Cardiac muscle cell (in vitro differentiated cells and primary cell): ENCODE results near the gene GHR. TPM values are rescaled to one million over a fixed set of nuclear protein-coding genes. Genes with fewer than 3 reads are reported as not detected.

ENCODE experiments used
- DNase-seq, 2 donors: peaks; one replicate each; pipeline versions ENCODE4 v3.0.0 to v3.0.0-alpha.2; 2010 to 2017; ENCODE audit warnings: low read depth in 1 of 2, low spot score in 1 of 2
- H3K27ac ChIP-seq: fragments of 200-600 bp; sonication (generic); 2 replicates; pipeline ENCODE4 v1.5.1; 2016
- H3K27me3 ChIP-seq: fragments of 200-600 bp; sonication (generic); 2 replicates; pipeline ENCODE4 v1.6.0; 2016; ENCODE audit warnings: control low read depth
- H3K36me3 ChIP-seq: fragments of 200-600 bp; sonication (generic); 2 replicates; pipeline ENCODE4 v1.5.1; 2016; ENCODE audit warnings: control low read depth
- H3K4me1 ChIP-seq: fragments of 200-600 bp; sonication (generic); 2 replicates; pipeline ENCODE4 v1.8.1; 2017; ENCODE audit warnings: low read depth, mild to moderate bottlenecking, mixed run types
- H3K4me3 ChIP-seq: fragments of 200-600 bp; sonication (generic); 2 replicates; pipeline ENCODE4 v1.5.1; 2016; ENCODE audit warnings: mild to moderate bottlenecking
- H3K9me3 ChIP-seq: fragments of 200-600 bp; sonication (generic); 2 replicates; pipeline ENCODE4 v1.5.1; 2017; ENCODE audit warnings: low read depth, mild to moderate bottlenecking, control low read depth
- polyA plus RNA-seq: library from polyadenylated mRNA; unstranded; fragments of >200 nt; fragmentation: Nextera tagmentation; extraction: Ambion mirVana; gene quantifications from 2 replicates; pipeline ENCODE4 v1.2.1, GENCODE V29; 2016
- total RNA-seq: library from RNA; depleted of rRNA; stranded (reverse); fragments of >200 nt; gene quantifications from 2 replicates; pipeline ENCODE4 v1.2.3, GENCODE V29; 2016
- TF ChIP-seq, protein P1 (sequence below): IDR thresholded peaks from 2 replicates; pipeline ENCODE4 v1.5.1; 2012; ENCODE audit warnings: low read depth, mild to moderate bottlenecking, low read length

GHR gene
- total and polyA plus RNA-seq, 2 experiments from 2014 or later = 2.9 to 3.9 TPM

DNA sequence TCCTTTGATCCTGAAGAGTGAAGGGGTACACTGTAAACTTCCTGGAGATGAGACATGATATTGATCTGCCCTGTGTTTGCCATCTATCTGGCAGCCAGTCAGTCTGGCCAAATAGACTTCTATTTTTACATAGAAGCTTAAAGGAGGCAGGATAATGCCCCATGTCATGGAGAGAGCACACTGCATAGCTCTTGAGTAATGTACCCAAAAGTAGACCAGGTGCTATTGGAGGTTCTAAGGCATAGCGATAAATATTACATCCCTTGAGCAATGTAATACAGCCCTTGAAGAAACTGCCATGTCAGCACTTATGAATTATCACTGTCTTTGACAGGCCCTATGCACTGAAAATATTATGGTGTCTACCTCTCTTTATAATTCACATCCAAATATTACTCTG is 131.8 kb downstream of the GHR start:
- H3K36me3 ChIP-seq = no peaks in the 10 kb centered on the region
- TF ChIP-seq, protein P1, sequence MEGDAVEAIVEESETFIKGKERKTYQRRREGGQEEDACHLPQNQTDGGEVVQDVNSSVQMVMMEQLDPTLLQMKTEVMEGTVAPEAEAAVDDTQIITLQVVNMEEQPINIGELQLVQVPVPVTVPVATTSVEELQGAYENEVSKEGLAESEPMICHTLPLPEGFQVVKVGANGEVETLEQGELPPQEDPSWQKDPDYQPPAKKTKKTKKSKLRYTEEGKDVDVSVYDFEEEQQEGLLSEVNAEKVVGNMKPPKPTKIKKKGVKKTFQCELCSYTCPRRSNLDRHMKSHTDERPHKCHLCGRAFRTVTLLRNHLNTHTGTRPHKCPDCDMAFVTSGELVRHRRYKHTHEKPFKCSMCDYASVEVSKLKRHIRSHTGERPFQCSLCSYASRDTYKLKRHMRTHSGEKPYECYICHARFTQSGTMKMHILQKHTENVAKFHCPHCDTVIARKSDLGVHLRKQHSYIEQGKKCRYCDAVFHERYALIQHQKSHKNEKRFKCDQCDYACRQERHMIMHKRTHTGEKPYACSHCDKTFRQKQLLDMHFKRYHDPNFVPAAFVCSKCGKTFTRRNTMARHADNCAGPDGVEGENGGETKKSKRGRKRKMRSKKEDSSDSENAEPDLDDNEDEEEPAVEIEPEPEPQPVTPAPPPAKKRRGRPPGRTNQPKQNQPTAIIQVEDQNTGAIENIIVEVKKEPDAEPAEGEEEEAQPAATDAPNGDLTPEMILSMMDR = no peak
- no peak overlapping the region for H3K4me3 ChIP-seq
- H3K4me1 ChIP-seq = no peaks in the 10 kb centered on the region
- H3K9me3 ChIP-seq = no peaks in the 10 kb centered on the region
- no peak for DNase-seq
- H3K27me3 ChIP-seq = no peaks in the 10 kb centered on the region
- no peak overlapping the region for H3K27ac ChIP-seq

DNA sequence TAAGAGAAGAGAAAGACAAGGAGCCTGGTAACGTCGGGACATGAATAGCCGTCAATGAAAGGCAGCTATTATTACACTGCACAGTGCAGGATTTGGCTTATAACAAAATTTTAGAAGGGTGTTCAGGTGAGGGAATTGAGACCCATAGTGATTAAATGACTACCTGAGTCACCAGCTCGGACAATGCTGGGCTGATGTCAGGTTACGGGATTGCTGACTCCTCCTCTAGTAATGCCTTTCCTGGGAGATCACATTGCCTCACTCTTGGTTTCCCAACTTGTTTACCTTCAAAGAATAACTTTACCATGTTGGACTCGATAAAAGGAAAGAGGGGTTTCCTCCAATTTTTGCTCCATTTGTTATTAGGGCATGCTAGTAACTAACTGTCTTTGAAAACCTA is 132.6 kb downstream of the GHR start:
- TF ChIP-seq, protein P1 = no peak
- Histone ChIP-seq H3K36me3 (no peaks in the 10 kb centered on the region), H3K27me3 (no peaks in the 10 kb centered on the region), H3K9me3 (no peaks in the 10 kb centered on the region), H3K4me3 (no peak overlapping the region), H3K27ac (no peak overlapping the region), H3K4me1 (no peaks in the 10 kb centered on the region)
- no peak for DNase-seq

DNA sequence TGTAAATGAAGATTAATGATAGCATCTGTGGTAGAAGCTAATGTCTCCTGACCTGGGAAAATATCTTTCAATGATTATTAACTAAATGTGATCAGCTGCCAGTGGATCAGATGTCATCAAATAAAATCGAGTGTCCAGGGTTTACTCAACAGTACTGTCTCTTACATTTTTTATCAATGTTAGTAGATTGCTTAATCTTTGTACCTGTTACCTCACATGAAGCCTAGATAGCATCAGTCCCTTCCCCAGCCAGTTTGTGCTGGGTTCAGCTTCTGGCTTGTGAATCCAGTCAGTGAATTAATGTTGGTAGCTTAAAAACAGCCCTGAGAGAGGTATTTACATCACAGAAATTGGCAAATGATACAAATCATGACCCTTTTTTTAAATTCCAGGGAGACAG is 134.4 kb downstream of the GHR start:
- Histone ChIP-seq H3K4me1 (no peaks in the 10 kb centered on the region), H3K9me3 (no peaks in the 10 kb centered on the region), H3K27me3 (no peaks in the 10 kb centered on the region), H3K27ac (no peak overlapping the region), H3K4me3 (no peak overlapping the region), H3K36me3 (no peaks in the 10 kb centered on the region)
- DNase-seq = no peak
- TF ChIP-seq, protein P1 = no peak

DNA sequence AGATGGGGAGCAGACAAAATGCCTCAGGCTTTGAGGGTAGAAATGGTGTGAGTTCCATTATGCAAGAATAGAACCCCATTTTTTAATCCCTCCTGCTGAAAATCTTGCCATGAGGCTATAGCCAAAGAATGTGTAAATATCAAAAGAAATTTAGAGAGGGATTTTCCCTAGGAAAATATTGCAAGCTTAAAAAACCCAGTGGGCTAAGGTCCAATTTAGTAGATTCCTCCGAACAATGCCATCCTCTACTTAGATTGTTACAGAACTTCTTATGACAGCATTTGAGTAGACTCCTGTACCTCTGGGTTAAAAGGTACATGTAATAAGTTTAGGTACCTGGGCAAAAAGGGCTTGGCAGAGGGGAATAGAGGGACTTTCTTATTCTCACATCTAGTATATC is 138.4 kb downstream of the GHR start:
- no peak overlapping the region for H3K4me3 ChIP-seq
- DNase-seq = no peak
- no peaks in the 10 kb centered on the region for H3K27me3 ChIP-seq
- TF ChIP-seq, protein P1 = no peak
- H3K27ac ChIP-seq = no peak overlapping the region
- no peaks in the 10 kb centered on the region for H3K9me3 ChIP-seq
- peaks cover 17% of the 10 kb centered on the region for H3K4me1 ChIP-seq
- H3K36me3 ChIP-seq = no peaks in the 10 kb centered on the region

DNA sequence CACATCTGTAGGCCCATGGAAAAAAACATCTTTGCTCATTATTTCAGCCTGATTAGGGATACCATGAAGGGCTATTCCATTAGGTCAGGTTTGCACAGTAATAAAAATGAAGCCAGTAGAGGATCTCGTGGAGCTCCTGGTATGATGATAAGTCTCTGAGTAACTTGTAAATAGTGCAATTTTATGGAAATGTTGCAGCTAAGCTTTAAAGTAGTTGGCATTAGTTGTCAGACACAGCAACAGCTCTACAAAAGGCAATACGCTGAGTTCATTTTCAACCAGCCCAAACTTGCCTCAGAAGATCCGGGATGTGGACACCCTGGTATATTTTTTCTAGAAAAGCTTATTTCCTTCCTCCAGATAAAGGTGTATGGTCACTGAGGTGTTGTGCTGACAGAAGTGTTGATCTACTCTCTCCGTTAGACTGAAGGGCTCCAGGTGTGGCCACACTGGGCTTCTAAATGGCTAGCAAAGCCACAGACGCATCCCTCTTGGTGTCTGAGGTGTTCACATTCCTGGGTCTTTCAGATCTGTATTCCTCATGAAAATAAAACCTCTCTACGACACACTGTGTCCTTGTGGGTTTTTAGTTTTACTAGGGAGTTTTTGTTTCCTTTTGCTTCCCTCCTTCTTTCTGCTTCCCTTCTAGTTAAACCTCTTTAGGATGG is 141.6 kb downstream of the GHR start:
- Histone ChIP-seq H3K27me3 (no peaks in the 10 kb centered on the region), H3K27ac (no peak overlapping the region), H3K36me3 (no peaks in the 10 kb centered on the region), H3K4me3 (no peak overlapping the region), H3K4me1 (peaks cover 26% of the 10 kb centered on the region), H3K9me3 (no peaks in the 10 kb centered on the region)
- no peak for DNase-seq
- TF ChIP-seq, protein P1 = no peak
